Activated CD4-positive, alpha-beta T cell treated with anti-CD3 and anti-CD28 coated beads, Interleukin-2, Interleukin-6, amounts not matched to agents 100 ng/mL and 50 ng/mL, durations not matched to agents 16 hours and 8 hours (primary cell): Measurements from ENCODE around the gene PPP1R3E.

Source experiments
- DNase-seq: peaks from one replicate; pipeline ENCODE4 v3.0.0-alpha.2; 2020

Gene PPP1R3E

GRCh38 chr14:23322568-23323517 is 20.2 kb upstream of the PPP1R3E start:
- DNase-seq, result no peak

DNA sequence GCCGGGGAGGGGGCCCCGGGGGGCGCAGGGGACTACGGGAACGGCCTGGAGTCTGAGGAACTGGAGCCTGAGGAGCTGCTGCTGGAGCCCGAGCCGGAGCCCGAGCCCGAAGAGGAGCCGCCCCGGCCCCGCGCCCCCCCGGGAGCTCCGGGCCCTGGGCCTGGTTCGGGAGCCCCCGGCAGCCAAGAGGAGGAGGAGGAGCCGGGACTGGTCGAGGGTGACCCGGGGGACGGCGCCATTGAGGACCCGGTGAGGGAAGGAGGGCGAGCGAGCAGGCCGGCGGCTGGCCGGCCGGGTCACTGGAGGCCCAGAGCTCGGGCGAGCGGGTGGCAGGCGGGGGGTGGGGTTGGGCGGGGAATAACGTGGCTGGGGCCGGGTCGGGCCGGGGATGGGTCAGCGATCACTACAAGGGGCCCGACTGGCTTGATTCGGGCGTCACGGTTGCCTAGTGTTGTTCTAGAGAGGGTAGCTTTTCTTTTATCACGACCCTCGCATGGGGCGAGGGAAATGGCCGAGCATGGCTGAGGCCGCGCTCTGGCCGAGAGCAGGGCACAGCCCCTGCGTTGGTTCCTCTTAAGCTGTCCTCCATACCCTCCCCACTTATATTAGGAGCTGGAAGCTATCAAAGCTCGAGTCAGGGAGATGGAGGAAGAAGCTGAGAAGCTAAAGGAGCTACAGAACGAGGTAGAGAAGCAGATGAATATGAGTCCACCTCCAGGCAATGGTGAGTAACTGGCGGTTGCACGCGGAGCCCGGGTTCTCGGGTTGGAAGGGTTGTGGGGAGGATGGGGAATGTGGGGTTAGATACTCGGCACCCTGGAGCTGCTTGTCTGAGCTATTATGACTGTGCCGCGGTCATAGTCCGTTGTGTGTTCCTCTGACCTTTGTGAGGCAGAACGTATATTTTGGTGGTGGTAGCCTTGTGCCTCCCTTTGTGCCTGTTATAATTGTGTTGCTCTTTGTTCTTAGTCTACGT is 19.2 kb upstream of the PPP1R3E start:
- peak; percentile 73 for DNase-seq

- peak; percentile 99 for DNase-seq
Measured at GRCh38 chr14:23320584-23321571, 18.2 kb upstream of the PPP1R3E start, which contains the start of gene PABPN1. PABPN1 (plus strand) TSS chr14:23321457; CDS start chr14:23321470, 13 bp downstream.

DNA sequence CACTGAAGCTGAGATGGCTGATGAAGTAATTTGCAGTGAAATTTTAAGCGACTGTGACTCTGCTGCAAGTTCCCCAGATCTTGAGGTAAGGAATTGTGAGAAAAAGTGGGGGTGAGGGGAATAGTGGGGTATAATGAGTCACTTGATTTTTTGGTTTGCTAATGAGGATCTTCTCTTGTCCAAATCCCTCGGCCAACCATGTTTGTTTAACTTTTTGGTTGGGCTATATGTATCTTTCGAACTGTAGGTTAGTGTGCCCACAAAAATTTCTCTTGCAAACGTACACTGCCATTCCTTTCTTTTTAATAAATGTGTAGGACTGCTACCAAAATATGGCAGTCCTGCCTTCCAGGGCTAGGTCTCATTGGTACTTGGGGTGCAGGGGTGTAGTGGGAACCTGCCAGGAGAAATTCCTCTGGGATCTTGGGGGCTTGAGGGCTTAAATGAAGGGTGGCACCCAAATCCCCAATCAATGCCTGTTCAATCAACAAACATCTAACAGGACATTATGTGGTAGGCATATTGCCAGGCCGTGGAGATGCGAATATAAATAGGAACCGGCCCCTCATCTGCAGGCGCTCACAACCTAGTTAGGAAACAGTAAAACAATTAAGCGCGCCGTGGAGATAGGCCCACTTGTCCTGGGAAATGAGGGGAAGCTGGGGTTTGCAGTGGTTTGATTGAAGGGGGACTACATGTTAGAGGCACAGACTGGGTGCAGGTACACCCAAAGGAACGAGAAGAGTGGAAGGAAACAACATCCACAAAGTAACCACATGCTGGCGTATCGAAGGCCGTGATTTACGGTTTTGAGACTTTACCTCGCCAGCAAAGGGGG is 17.3 kb upstream of the PPP1R3E start:
- no peak for DNase-seq

- DNase-seq, result no peak
Measured at GRCh38 chr14:23316300-23316699, 13.6 kb upstream of the PPP1R3E start.

- no peak for DNase-seq
Measured at GRCh38 chr14:23310546-23310945, 7.9 kb upstream of the PPP1R3E start.

DNA sequence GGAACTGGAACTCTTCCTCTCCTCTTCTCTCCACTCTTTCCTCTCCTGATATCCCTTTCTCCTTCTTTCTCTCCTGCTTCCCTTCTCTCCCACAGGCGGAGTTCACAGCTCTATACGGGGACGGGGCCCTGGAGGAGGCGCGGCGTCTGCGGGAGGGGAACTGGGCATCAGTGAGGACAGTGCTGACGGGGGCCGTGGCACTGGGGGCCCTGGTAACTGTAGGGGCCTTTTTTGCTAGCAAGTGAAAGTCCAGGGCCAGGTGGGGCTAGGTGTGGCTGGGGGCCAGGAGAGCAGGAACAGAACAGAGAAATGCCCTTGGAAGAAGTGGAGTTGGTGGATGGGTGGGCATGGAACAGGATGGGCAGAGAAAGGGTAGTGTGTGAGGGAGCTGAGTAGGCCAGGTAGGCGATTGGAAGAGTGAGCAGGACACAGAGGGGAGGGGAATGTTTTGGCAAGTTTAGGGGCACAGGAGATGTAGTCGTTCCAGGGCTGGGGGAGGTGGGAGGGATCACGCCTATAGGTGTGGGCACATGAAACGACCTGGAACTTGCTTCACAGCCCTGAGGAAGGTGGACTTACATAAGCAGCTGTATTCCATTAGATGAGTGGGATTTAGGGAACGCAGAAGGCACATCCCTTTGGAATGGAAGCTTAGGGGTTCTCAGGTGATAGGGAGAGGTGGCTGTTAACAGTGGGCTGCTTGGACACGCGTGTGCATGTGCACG is 6.2 kb upstream of the PPP1R3E start:
- no peak for DNase-seq

DNA sequence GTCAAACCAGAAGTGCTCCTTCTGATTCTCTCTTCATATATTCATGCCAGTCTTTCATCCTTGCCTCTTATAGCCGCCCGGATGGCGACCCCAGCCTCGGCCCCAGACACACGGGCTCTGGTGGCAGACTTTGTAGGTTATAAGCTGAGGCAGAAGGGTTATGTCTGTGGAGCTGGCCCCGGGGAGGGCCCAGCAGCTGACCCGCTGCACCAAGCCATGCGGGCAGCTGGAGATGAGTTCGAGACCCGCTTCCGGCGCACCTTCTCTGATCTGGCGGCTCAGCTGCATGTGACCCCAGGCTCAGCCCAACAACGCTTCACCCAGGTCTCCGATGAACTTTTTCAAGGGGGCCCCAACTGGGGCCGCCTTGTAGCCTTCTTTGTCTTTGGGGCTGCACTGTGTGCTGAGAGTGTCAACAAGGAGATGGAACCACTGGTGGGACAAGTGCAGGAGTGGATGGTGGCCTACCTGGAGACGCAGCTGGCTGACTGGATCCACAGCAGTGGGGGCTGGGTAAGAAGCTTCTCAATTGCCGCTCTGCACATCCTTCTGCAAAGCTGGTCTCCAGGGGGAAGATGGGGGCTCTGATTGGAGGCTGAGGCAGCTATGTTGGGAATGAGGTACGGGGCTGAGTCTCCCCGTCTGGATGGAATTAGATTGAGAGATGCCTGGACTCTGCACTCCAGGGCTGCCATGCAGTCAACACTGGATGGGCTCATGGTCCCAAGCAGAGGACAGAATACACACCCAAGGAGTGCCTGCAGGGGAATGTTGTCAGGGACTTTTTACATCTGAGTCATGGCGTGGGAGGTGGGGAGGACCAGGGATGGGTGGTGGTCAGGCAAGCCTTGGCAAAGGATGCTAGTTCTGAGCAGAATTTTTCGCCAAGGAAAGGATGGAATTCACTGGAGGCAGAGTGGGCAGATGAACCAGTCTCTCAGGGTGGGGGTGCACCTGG is 5.3 kb upstream of the PPP1R3E start:
- no peak for DNase-seq

DNA sequence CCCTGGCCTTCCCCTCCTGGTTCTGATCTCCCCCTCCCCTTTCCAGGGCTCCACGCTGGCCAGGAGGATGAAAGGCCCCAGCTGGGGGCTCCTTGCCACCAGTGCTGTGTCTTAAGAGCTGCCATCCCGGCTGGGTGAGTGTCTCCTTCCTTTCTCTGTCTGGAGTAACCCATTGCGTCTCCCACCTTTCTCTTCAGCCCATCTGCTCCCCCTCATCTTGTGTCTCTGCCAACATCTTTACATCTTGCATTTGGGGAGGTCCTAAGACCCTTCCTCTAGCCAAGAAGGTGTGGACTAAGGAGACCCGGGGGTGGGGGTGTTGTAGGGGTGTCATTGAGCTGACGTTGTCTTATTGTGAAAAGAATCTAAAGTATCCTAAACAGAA is 4.5 kb upstream of the PPP1R3E start:
- DNase-seq, result no peak

DNA sequence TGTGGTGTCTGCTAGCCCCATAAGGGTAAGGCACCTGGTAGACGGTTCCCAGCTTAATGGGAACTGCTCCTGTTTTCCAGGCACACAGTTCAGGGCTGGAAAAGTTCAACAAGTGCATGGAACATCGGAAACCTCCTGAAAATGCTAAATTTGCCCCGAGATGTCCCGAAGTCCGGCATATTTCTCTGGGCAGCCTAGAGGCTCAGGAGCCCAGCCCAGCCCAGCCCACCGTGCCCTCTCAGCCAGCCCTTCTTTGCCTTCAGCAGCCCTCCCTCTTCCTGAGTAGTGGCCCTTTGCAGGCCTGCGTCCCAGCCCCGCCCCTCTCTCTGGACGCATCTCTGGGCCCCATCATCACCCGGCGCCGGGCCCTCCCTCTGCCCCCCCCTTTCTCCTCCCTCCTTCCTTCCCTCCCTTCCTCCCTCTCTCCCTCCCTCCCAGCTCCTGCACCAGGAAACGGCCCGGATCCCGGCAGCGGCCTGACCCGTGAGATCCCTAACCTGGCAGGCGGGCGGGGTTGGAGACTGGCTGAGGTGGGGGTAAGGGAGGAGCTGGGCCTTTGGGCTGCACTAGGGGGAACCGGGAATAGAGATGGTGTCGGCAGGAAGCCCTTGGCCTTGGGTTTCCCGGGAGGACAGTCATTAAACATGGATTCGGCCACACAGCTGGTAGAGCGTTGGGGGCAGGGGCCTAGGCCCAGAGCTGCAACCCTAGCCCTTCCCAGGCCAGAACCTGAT is 3.9 kb upstream of the PPP1R3E start, which contains the start of gene BCL2L2:
TSS of gene BCL2L2 (plus strand) at position 422 of the 734 bp plus-strand sequence. CDS start 935 bp downstream, outside the sequence.
- peak; percentile 26 for DNase-seq

- no peak for DNase-seq
Measured at GRCh38 chr14:23301969-23302289, 730 bp downstream of the PPP1R3E start.

DNA sequence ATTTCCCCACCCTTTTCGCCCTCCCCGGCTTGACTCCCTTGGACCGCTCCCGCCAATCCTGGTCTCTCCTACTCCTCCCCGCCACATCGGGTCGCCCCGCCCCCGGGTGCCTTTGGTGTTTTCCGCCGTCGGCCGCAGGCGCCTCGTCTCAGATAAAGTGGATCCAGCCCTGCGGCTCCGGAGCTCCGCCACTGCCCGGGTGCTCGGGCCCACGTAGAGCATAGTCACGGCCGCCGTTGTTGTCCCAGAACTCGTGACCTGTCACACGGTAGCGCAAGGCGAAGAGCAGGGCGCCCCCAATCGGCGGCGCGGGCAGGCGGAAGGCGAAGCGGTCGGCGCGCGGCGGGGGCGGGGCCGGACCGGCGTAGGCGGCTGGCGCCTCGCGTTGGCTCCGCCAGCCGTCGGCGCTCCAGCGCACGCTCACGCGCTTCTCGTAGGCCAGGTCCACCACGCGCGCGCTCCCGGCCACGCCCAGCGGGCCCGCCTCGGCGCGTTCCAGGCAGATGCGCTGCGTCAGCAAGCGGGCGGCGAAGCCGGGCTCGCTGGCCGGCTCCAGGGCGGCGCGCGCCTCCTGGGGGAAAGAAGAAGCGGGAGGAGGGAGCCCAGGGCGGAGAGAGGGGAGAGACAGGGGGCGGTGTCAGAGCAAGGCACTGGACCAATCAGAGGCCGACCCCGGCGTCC is 1.2 kb downstream of the PPP1R3E start:
- peak; percentile 99 for DNase-seq

- peak; percentile 21 for DNase-seq
Measured at GRCh38 chr14:23300687-23301223, 1.9 kb downstream of the PPP1R3E start.

- peak; percentile 13 for DNase-seq
Measured at GRCh38 chr14:23299986-23300686, 2.5 kb downstream of the PPP1R3E start.

DNA sequence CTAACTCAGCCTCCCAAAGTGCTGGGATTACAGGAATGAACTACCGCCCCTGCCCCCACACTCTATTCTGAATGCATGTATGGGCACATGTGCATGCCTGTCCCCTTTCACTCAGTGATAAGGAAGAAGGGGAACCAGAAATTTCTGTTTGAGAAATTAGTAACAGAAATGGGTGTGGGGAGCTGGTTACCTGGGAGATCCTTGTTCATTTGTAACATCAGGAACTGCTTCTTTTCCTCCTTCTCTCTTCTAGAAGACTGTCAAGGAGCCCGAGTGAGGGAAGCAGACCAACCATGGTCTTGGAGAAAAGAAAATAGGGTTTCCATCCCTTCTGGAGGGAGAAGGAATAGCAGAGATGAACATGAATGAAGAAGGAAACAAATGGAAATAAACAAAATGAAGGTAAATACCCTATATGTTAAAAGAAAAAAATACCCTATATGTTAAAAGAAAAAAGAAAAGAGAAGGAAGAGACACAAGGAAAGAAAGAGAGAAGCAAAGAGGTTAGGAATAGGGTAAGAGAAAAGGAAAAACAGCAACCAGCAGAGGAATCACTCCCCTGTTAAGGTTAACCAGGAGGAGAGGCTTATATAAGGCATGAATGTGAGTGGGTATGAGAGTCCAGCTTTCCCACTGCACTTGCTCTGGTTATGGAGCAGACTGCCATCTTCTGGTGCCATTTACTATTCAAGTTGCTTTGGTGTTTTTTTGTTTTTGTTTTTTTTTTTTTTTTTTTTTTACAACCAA is 3.3 kb downstream of the PPP1R3E start:
- DNase-seq, result peak; percentile 37

DNA sequence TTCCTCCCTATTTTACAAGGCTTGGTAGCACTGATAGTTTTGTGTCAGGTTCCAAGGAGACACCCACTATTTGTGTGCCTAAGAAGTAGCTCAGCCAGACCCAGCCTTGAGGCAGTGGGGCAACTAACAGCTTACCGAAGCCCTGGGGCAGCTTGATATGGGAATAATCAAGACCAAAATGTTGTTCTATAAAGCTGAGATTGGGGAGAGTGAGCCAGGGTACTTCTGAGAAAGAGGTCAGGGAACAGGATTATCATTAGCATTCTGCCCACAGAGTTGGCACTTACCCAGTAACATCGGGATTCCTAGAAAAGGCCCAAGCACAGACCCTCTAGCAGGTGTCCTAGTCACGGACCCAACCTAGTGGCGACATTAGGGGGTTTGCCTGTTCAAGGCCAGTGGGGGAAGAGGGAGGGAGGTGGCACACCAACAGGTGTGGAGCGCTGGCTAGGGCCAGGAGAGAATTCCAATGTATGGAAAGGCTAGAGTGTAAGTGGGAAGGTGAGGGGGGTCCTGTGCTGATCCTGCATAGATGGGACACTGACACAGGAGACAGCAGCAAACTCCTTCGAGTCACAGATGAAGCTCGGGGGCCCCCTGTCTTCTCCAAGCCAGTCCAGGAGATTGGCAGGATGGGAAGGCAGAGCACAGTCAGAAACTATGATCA is 4.9 kb downstream of the PPP1R3E start:
- DNase-seq, result no peak
